HepG2 (cell line): Measurements from ENCODE around the gene MYO10. TPM values are rescaled to one million over a fixed set of nuclear protein-coding genes. Genes with fewer than 3 reads are reported as not detected.

Experiments
- ATAC-seq: fragments of 200-7000 bp; cut with Tn5 transposase; 3 replicates; pipeline ENCODE4 v1.9.1; 2020; ENCODE audit warnings: mild to moderate bottlenecking, moderate library complexity
- BruUV-seq: library from RNA; stranded (reverse); fragments of 400-500 nt; replicated peaks from 2 replicates; lab custom pipeline; 2021; lab: Mats Ljungman, UMichigan
- CTCF ChIA-PET: fragments of 300-600 bp; formaldehyde crosslinking; extraction: SDS; loops from one replicate; lab custom pipeline; 2021; ENCODE audit warnings: low total read pairs, inconsistent platforms, low intra/inter-chr PET ratio; lab: Yijun Ruan, JAX
- POLR2A ChIA-PET: fragments of 350-600 bp; sonication (Branson Sonifier 250); formaldehyde crosslinking; loops from one replicate; lab custom pipeline; 2020; ENCODE audit warnings: antibody characterized with exemption, inconsistent platforms; lab: Yijun Ruan, JAX
- DNase-seq: peaks from one replicate; pipeline ENCODE4 v3.0.0-alpha.2; 2015; ENCODE audit warnings: low spot score
- FAIRE-seq: peaks from 3 replicates; lab custom pipeline; 2011; peaks lifted over from hg19 to GRCh38; lab: Jason Lieb, UNC
- H2AFZ ChIP-seq: one replicate; pipeline ENCODE4 v1.6.1; 2011; ENCODE audit warnings: low read length, inconsistent platforms
- H3K27ac ChIP-seq: fragments of 300-600 bp; 3 replicates; pipeline ENCODE4 v1.8.0; 2011; ENCODE audit warnings: mixed run types, mild to moderate bottlenecking, mixed read lengths, low read length, inconsistent platforms; ENCODE audit not compliant: insufficient read depth; ENCODE audit errors: extremely low read length
- H3K27me3 ChIP-seq, 2 experiments: fragments of 200-600 bp in 1 of 2; 2 replicates in 1 of 2; 3 replicates in 1 of 2; pipeline versions ENCODE4 v1.6.0 to v1.8.0; 2011; ENCODE audit warnings: low read length in 2 of 2, mild to moderate bottlenecking in 2 of 2, moderate library complexity in 2 of 2, inconsistent platforms in 1 of 2; ENCODE audit not compliant: insufficient read depth in 2 of 2, control insufficient read depth in 1 of 2
- H3K36me3 ChIP-seq, 2 experiments: fragments of 200-600 bp in 1 of 2; replicated peaks in 1 of 2; 2 replicates in 1 of 2; 3 replicates in 1 of 2; pipeline versions ENCODE4 v1.5.1 to v1.8.0; 2011; ENCODE audit warnings: low read length in 2 of 2, inconsistent platforms in 1 of 2; ENCODE audit not compliant: insufficient read depth in 2 of 2, control insufficient read depth in 1 of 2
- H3K4me1 ChIP-seq: 2 replicates; pipeline ENCODE4 v1.5.1; 2012; ENCODE audit warnings: low read length, inconsistent platforms; ENCODE audit not compliant: insufficient read depth
- H3K4me2 ChIP-seq: 2 replicates; pipeline ENCODE4 v1.6.0; 2011; ENCODE audit warnings: low read depth, low read length, inconsistent platforms
- H3K4me3 ChIP-seq, 3 experiments: fragments of 200-600 bp in 1 of 3; sonication (generic), shearing (Covaris generic) in 1 of 3; replicated peaks in 1 of 3; 2 replicates each; pipeline ENCODE4 v1.5.1; 2011 to 2016; ENCODE audit warnings: low read length in 3 of 3, inconsistent platforms in 2 of 3, low read depth in 2 of 3, mild to moderate bottlenecking in 2 of 3, control low read depth in 1 of 3, mixed read lengths in 1 of 3; ENCODE audit not compliant: insufficient read depth in 1 of 3
- H3K79me2 ChIP-seq: one replicate; pipeline ENCODE4 v1.6.1; 2011; ENCODE audit warnings: low read length, inconsistent platforms; ENCODE audit not compliant: insufficient read depth
- H3K9ac ChIP-seq: 2 replicates; pipeline ENCODE4 v1.6.0; 2011; ENCODE audit warnings: mild to moderate bottlenecking, low read depth, low read length, inconsistent platforms; ENCODE audit not compliant: insufficient read depth
- H3K9me3 ChIP-seq: 2 replicates; pipeline ENCODE4 v1.5.1; 2012; ENCODE audit warnings: mild to moderate bottlenecking, low read length
- H4K20me1 ChIP-seq: 2 replicates; pipeline ENCODE4 v1.6.0; 2011; ENCODE audit warnings: inconsistent platforms, mild to moderate bottlenecking, low read length, moderate library complexity; ENCODE audit not compliant: insufficient read depth
- JUN ChIP-seq: sonication (generic); formaldehyde crosslinking; IDR thresholded peaks from 2 replicates; pipeline ENCODE4 v1.4.0; 2020; ENCODE audit warnings: mild to moderate bottlenecking, missing genetic modification reagents
- WGBS: methylation state at CpG from one replicate; pipeline ENCODE4 v1.1.6; 2017; ENCODE audit warnings: low lambda C conversion rate; 5-methylcytosine and 5-hydroxymethylcytosine counted together
- in situ Hi-C: cut with HindIII; loops from 2 replicates; pipeline ENCODE4 v1.10.0; 2017; ENCODE audit warnings: low pct_unique_long_range_greater_than_20kb; ENCODE audit not compliant: extremely low pct_ligation_motif_present
- intact Hi-C: fragments of 100-400 bp; cut with micrococcal nuclease; formaldehyde crosslinking; loops from one replicate; pipeline ENCODE4 v1.10.0; 2022; ENCODE audit not compliant: unreplicated experiment
- polyA plus RNA-seq, 8 experiments: library from polyadenylated mRNA; depleted of rRNA in 3 of 8; stranded (reverse) in 7 of 8; unstranded in 1 of 8; fragments of >200 nt; fragmentation: Illumina TruSeq in 4 of 8; extraction: Trizol in 4 of 8; gene quantifications; 2 replicates each; pipeline versions ENCODE4 v1.2.1 to v1.2.3, GENCODE V29; 2011 to 2016; ENCODE audit warnings: low read depth in 4 of 8, missing spikeins in 1 of 8, mixed read lengths in 1 of 8; ENCODE audit not compliant: insufficient read depth in 1 of 8
- total RNA-seq, 5 experiments: library from RNA; depleted of rRNA; stranded (reverse); fragments of >200 nt; fragmentation: Illumina TruSeq; extraction: Trizol; gene quantifications; 2 replicates each; pipeline ENCODE4 v1.2.3, GENCODE V29; 2016; ENCODE audit warnings: low read depth in 1 of 5
- TF ChIP-seq, protein P1 (sequence below), 2 experiments: fragments of 450-650 bp in 1 of 2; sonication (generic) in 1 of 2; formaldehyde crosslinking in 1 of 2; IDR thresholded peaks; 2 replicates each; pipeline versions ENCODE4 v1.6.1 to v1.8.0; 2016 to 2022; ENCODE audit warnings: antibody characterized with exemption in 1 of 2, mild to moderate bottlenecking in 1 of 2, missing genetic modification reagents in 1 of 2

MYO10 gene
- total and polyA plus RNA-seq, 2 of the 13 experiments (the other 11 are each of a cell fraction or from before 2014, with no cell fraction given), result 4.5 to 14.0 TPM

DNA sequence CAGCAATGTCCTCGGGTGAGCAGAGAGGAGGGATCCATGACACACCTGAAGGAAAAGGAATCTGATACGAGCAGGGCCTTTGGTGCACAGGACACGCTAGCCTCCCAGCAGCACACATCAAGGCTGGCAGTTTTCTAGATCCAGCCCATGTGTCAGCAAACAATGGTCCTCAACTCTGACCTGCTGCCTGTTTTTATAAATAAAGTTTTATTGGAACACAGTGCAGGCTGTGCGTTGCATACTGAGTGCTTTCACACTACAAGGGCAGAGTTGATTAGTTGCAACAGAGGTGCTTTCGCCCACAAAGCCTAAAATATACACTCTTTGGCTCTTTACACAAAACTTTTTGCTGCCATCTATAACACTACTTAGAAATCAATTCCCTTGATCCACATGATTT is 147.1 kb downstream of the MYO10 start:
- intact Hi-C loops, result no loop called here
- 59% methylated on average over 5 of the region's 5 CpGs for WGBS
- Histone ChIP-seq H2AFZ (no peak overlapping the region), H3K27me3 (no peaks in the 10 kb centered on the region), H3K9me3 (no peaks in the 10 kb centered on the region), H3K79me2 (no peaks in the 10 kb centered on the region), H3K9ac (no peak overlapping the region), H3K27ac (no peak overlapping the region), H4K20me1 (no peaks in the 10 kb centered on the region), H3K4me2 (peak overlapping the region; percentile 2; the same call in 1 of the 2 replicates), H3K4me1 (peaks cover 16% of the 10 kb centered on the region), H3K36me3 (no peaks in the 10 kb centered on the region), H3K4me3 (no peak overlapping the region)
- ChIA-PET POLR2A (no interaction called here), CTCF (interaction anchor here (3.7 kb wide), 1 partner anchor 401 kb away, joined by 37 read pairs; no protein-coding TSS in a partner anchor)
- DNase-seq (no peak), ATAC-seq (no peak), FAIRE-seq (no peak)
- in situ Hi-C loops, result no loop called here
- no TSS peak for BruUV-seq
- TF ChIP-seq, protein P1, sequence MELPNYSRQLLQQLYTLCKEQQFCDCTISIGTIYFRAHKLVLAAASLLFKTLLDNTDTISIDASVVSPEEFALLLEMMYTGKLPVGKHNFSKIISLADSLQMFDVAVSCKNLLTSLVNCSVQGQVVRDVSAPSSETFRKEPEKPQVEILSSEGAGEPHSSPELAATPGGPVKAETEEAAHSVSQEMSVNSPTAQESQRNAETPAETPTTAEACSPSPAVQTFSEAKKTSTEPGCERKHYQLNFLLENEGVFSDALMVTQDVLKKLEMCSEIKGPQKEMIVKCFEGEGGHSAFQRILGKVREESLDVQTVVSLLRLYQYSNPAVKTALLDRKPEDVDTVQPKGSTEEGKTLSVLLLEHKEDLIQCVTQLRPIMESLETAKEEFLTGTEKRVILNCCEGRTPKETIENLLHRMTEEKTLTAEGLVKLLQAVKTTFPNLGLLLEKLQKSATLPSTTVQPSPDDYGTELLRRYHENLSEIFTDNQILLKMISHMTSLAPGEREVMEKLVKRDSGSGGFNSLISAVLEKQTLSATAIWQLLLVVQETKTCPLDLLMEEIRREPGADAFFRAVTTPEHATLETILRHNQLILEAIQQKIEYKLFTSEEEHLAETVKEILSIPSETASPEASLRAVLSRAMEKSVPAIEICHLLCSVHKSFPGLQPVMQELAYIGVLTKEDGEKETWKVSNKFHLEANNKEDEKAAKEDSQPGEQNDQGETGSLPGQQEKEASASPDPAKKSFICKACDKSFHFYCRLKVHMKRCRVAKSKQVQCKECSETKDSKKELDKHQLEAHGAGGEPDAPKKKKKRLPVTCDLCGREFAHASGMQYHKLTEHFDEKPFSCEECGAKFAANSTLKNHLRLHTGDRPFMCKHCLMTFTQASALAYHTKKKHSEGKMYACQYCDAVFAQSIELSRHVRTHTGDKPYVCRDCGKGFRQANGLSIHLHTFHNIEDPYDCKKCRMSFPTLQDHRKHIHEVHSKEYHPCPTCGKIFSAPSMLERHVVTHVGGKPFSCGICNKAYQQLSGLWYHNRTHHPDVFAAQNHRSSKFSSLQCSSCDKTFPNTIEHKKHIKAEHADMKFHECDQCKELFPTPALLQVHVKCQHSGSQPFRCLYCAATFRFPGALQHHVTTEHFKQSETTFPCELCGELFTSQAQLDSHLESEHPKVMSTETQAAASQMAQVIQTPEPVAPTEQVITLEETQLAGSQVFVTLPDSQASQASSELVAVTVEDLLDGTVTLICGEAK (IDR thresholded peaks at IDR 0.05), result peak; percentile 80
- TF ChIP-seq, protein P1 (CRISPR knock-in tag; IDR thresholded peaks at IDR 0.05), result peak; percentile 99
- no peak for TF ChIP-seq JUN (CRISPR knock-in tag)
